DOHH2 (cell line): ENCODE data around the gene RANBP1.

ENCODE experiments used
- H3F3A ChIP-seq: fragments of 200-600 bp; sonication (generic), shearing (Covaris generic); 2 replicates; pipeline ENCODE4 v1.6.0; 2016; ENCODE audit warnings: antibody characterized with exemption, mild to moderate bottlenecking; ENCODE audit not compliant: control insufficient read depth, insufficient read depth
- H3K27ac ChIP-seq: fragments of 200-600 bp; sonication (generic); 2 replicates; pipeline ENCODE4 v1.5.1; 2014; ENCODE audit warnings: low read depth, mild to moderate bottlenecking, low read length, moderate library complexity
- H3K27me3 ChIP-seq: fragments of 200-600 bp; sonication (generic); 2 replicates; pipeline ENCODE4 v1.6.1; 2014; ENCODE audit warnings: mild to moderate bottlenecking, low read length, mixed read lengths; ENCODE audit not compliant: control insufficient read depth
- H3K36me3 ChIP-seq: fragments of 200-600 bp; sonication (generic); 2 replicates; pipeline ENCODE4 v1.6.1; 2014; ENCODE audit warnings: mild to moderate bottlenecking, low read length, moderate library complexity, mixed read lengths; ENCODE audit not compliant: control insufficient read depth
- H3K4me1 ChIP-seq: fragments of 200-600 bp; sonication (generic); 2 replicates; pipeline ENCODE4 v1.6.1; 2014; ENCODE audit warnings: mild to moderate bottlenecking, low read length, mixed read lengths; ENCODE audit not compliant: control insufficient read depth
- H3K4me2 ChIP-seq: fragments of 200-600 bp; sonication (generic); 2 replicates; pipeline ENCODE4 v1.6.0; 2014; ENCODE audit warnings: mild to moderate bottlenecking, low read length, moderate library complexity
- H3K4me3 ChIP-seq: fragments of 200-600 bp; sonication (generic); 2 replicates; pipeline ENCODE4 v1.5.1; 2014; ENCODE audit warnings: mild to moderate bottlenecking, low read length, mixed read lengths
- H3K79me2 ChIP-seq: fragments of 200-600 bp; sonication (generic); 2 replicates; pipeline ENCODE4 v1.6.1; 2014; ENCODE audit warnings: mild to moderate bottlenecking, low read length, mixed read lengths; ENCODE audit not compliant: control insufficient read depth
- H3K9me2 ChIP-seq: fragments of 200-600 bp; sonication (generic); replicated peaks from 2 replicates; pipeline ENCODE4 v1.6.1; 2014; ENCODE audit warnings: mild to moderate bottlenecking, low read length, mixed read lengths; ENCODE audit not compliant: control insufficient read depth
- H3K9me3 ChIP-seq: fragments of 200-600 bp; sonication (generic); 2 replicates; pipeline ENCODE4 v1.6.1; 2014; ENCODE audit warnings: antibody characterized with exemption, low read length, mixed read lengths; ENCODE audit not compliant: control insufficient read depth, insufficient read depth
- H4K20me1 ChIP-seq: fragments of 200-600 bp; sonication (generic); 2 replicates; pipeline ENCODE4 v1.6.0; 2014; ENCODE audit warnings: low read depth, mild to moderate bottlenecking, antibody characterized with exemption, low read length, moderate library complexity; ENCODE audit not compliant: control insufficient read depth, insufficient read depth
- EZH2phosphoT487 ChIP-seq: fragments of 200-600 bp; sonication (generic); IDR thresholded peaks from 2 replicates; pipeline ENCODE4 v1.6.1; 2017; ENCODE audit warnings: borderline replicate concordance, mild to moderate bottlenecking, antibody characterized with exemption, low read length, moderate library complexity, mixed read lengths
- TF ChIP-seq, protein P1 (sequence below): fragments of 200-600 bp; sonication (generic); IDR thresholded peaks from one replicate; pipeline ENCODE4 v1.5.1; 2014; ENCODE audit warnings: antibody characterized with exemption, mild to moderate bottlenecking, low read depth, low read length; ENCODE audit not compliant: poor library complexity, severe bottlenecking

RANBP1 gene

DNA sequence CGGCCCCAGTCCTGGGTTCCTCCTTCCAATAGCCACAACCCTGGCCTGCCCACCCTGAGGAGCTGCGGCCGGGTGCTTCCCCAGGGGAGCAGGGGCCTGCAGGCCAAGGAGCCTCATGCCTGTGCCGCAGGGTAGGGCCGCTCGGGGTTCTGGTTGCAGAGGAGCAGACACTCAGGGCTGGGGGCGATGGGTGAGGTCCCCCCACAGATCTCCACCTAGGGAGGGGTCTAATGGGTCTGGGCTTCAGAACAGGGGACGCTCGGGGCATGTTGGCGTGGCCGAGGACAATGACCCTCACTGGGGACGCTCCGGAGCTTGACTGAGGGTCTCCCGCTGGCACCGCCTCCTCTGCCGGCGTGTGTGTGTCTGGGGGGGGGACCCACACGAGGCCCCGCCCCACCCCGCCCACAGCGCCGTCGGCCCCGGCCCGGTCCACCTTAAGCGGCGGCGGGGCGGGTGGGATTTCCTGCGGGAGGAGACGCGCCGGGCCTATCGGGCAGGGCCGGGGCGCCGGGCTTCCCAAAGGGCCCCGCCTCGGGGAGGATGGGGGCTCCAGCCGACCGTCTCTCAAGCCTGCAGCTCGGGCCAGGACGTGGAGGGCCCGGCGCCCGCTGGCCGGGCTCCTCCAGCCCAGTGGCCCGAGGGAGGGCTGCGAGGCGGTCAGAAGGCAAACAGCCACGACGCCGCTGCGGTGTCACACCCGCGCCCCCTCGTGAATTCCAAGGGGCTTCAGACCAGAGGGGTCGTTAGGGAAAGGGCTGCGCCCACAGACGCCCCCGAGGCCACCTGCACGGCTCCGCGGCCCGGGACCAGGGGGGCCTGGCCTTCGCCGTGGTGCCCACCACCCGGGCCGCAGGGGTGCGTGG is 15.1 kb downstream of the RANBP1 start:
- peaks cover 9% of the 10 kb centered on the region; the same call in 1 of the 2 replicates for H3K4me1 ChIP-seq
- no peak overlapping the region for H3K27ac ChIP-seq

DNA sequence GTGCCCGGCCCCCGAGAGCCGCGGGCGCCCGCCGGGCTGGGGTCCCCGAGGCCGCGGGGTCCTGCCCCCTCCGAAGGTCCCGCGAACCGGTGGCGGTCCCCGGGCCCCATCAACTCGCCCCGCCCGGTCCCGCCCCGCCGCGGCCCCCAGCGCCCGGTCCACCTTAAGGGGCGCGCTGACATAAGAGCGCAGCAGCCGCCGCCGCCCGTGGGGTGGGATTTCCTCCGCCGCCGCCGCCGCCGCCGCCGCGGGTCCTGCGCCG is 15.6 kb downstream of the RANBP1 start, which contains the start of gene ZDHHC8:
Gene ZDHHC8, plus strand, starts transcription at position 208 of the 262 bp plus-strand sequence. CDS start 144 bp downstream, outside the sequence.
- Histone ChIP-seq H4K20me1 (peaks cover 3% of the 10 kb centered on the region; the same call in 1 of the 2 replicates), H3K9me2 (no peaks in the 10 kb centered on the region), H3K4me3 (peak within 1 kb of the TSS; percentile 67), H3K9me3 (no peaks in the 10 kb centered on the region), H3K4me1 (peaks cover 9% of the 10 kb centered on the region; the same call in 1 of the 2 replicates), H3K79me2 (no peaks in the 10 kb centered on the region), H3K27me3 (peaks cover 24% of the 10 kb centered on the region), H3F3A (peaks cover 23% of the 10 kb centered on the region), H3K27ac (no peak within 1 kb of the TSS), H3K4me2 (peak within 1 kb of the TSS; percentile 66), H3K36me3 (peaks cover 24% of the 10 kb centered on the region)
- TF ChIP-seq, protein P1, sequence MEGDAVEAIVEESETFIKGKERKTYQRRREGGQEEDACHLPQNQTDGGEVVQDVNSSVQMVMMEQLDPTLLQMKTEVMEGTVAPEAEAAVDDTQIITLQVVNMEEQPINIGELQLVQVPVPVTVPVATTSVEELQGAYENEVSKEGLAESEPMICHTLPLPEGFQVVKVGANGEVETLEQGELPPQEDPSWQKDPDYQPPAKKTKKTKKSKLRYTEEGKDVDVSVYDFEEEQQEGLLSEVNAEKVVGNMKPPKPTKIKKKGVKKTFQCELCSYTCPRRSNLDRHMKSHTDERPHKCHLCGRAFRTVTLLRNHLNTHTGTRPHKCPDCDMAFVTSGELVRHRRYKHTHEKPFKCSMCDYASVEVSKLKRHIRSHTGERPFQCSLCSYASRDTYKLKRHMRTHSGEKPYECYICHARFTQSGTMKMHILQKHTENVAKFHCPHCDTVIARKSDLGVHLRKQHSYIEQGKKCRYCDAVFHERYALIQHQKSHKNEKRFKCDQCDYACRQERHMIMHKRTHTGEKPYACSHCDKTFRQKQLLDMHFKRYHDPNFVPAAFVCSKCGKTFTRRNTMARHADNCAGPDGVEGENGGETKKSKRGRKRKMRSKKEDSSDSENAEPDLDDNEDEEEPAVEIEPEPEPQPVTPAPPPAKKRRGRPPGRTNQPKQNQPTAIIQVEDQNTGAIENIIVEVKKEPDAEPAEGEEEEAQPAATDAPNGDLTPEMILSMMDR, result no peak
- no peak for TF ChIP-seq EZH2phosphoT487

More for the DNA sequence above, 15.1 kb downstream of the RANBP1 start:
- H3K4me2 ChIP-seq, result peak overlapping the region; percentile 66
- H3K9me3 ChIP-seq, result no peaks in the 10 kb centered on the region
- no peaks in the 10 kb centered on the region for H3K9me2 ChIP-seq
- no peaks in the 10 kb centered on the region for H3K79me2 ChIP-seq
- H3K4me3 ChIP-seq, result peak overlapping the region; percentile 67
- peaks cover 24% of the 10 kb centered on the region for H3K27me3 ChIP-seq
- H3K36me3 ChIP-seq, result peaks cover 30% of the 10 kb centered on the region
- peaks cover 25% of the 10 kb centered on the region for H3F3A ChIP-seq
- peaks cover 3% of the 10 kb centered on the region; the same call in 1 of the 2 replicates for H4K20me1 ChIP-seq
- TF ChIP-seq EZH2phosphoT487, result peak; percentile 95
- TF ChIP-seq, protein P1, result no peak

GRCh38 chr22:20131859-20132685 is 16.2 kb downstream of the RANBP1 start:
- TF ChIP-seq, protein P1, result no peak
- TF ChIP-seq EZH2phosphoT487, result peak; percentile 86
- H3K79me2 ChIP-seq, result no peaks in the 10 kb centered on the region
- peaks cover 18% of the 10 kb centered on the region for H3F3A ChIP-seq
- H3K9me2 ChIP-seq, result no peaks in the 10 kb centered on the region
- H3K4me2 ChIP-seq, result peak overlapping the region; percentile 44
- peaks cover 9% of the 10 kb centered on the region; the same call in 1 of the 2 replicates for H3K4me1 ChIP-seq
- peak overlapping the region; percentile 54 for H3K4me3 ChIP-seq
- H3K9me3 ChIP-seq, result no peaks in the 10 kb centered on the region
- H3K36me3 ChIP-seq, result peaks cover 19% of the 10 kb centered on the region
- H3K27me3 ChIP-seq, result peaks cover 24% of the 10 kb centered on the region
- no peak overlapping the region for H3K27ac ChIP-seq
- peaks cover 3% of the 10 kb centered on the region; the same call in 1 of the 2 replicates for H4K20me1 ChIP-seq
